Thyroid gland (tissue), 4 donors: ENCODE measurements around the gene SLC44A1. TPM values are rescaled to one million over a fixed set of nuclear protein-coding genes. Genes with fewer than 3 reads are reported as not detected.
A peak's percentile ranks its signal among the peaks of the same experiment; 100 is the strongest.

Experiments
- DNase-seq, 2 donors: peaks; one replicate each; pipeline ENCODE4 v3.0.0-alpha.2; 2019
- H3K27ac ChIP-seq, 3 donors: fragments of 200-600 bp; sonication (generic); 1 replicate in 2 of 3; 2 replicates in 1 of 3; pipeline ENCODE4 v1.5.1; 2016 to 2019; ENCODE audit warnings: mild to moderate bottlenecking in 1 of 3, moderate library complexity in 1 of 3
- H3K27me3 ChIP-seq: fragments of 200-600 bp; sonication (generic); one replicate; pipeline ENCODE4 v1.5.1; 2019
- H3K36me3 ChIP-seq, 2 donors: fragments of 200-600 bp; sonication (generic); one replicate each; pipeline ENCODE4 v1.5.1; 2016 to 2019
- H3K4me1 ChIP-seq, 2 donors: fragments of 200-600 bp; sonication (generic); one replicate each; pipeline ENCODE4 v1.5.1; 2017 to 2019
- H3K4me3 ChIP-seq, 3 donors: fragments of 200-600 bp; sonication (generic); replicated peaks in 1 of 3; 1 replicate in 2 of 3; 2 replicates in 1 of 3; pipeline ENCODE4 v1.5.1; 2016; ENCODE audit warnings: mild to moderate bottlenecking in 1 of 3
- H3K9me3 ChIP-seq: fragments of 200-600 bp; sonication (generic); one replicate; pipeline ENCODE4 v1.5.1; 2017
- CTCF ChIP-seq, 6 experiments: fragments of 200-600 bp in 3 of 6; fragments of 450-650 bp in 3 of 6; sonication (generic) in 3 of 6; IDR thresholded peaks; one replicate each; pipeline ENCODE4 v1.5.1; 2016 to 2019; ENCODE audit warnings: antibody characterized with exemption in 6 of 6, mild to moderate bottlenecking in 2 of 6, inconsistent platforms in 1 of 6, moderate library complexity in 1 of 6
- POLR2A ChIP-seq, 2 donors: fragments of 450-650 bp; IDR thresholded peaks; one replicate each; pipeline ENCODE4 v1.6.1; 2017; ENCODE audit warnings: antibody characterized with exemption in 2 of 2, mild to moderate bottlenecking in 2 of 2, moderate library complexity in 1 of 2
- WGBS, 2 donors: methylation state at CpG; one replicate each; pipeline ENCODE4 v1.1.5; 2017; 5-methylcytosine and 5-hydroxymethylcytosine counted together
- intact Hi-C: fragments of 100-400 bp; cut with DNase I; formaldehyde crosslinking; loops from one replicate; pipeline ENCODE4 v1.15.1; 2023
- total RNA-seq, 4 donors: library from RNA; depleted of rRNA; stranded (reverse); fragments of >200 nt; gene quantifications; one replicate each; pipeline ENCODE4 v1.2.3, GENCODE V29; 2016

Gene SLC44A1
- total RNA-seq, 4 donors from 2014 or later, result 102 to 144 (median 132) TPM

GRCh38 chr9:105419816-105420597 is 175.6 kb downstream of the SLC44A1 start:
- Histone ChIP-seq H3K27me3 (no peaks in the 10 kb centered on the region), H3K4me1 (peaks cover 0 to 5% of the 10 kb centered on the region in 2 donors), H3K27ac (no peak overlapping the region), H3K36me3 (no peaks in the 10 kb centered on the region), H3K4me3 (no peak overlapping the region), H3K9me3 (no peaks in the 10 kb centered on the region)
- no peak for DNase-seq
- TF ChIP-seq CTCF (IDR thresholded peaks at IDR 0.05) (no peak), POLR2A (IDR thresholded peaks at IDR 0.05) (no peak)
- WGBS, 2 donors, result 92% methylated on average over 10 of the region's 10 CpGs
- intact Hi-C loops, result loop anchor here (10.0 kb wide), 2 partner anchors 175 to 265 kb away; partner anchors contain the start of gene SLC44A1

GRCh38 chr9:105421154-105421553 is 176.7 kb downstream of the SLC44A1 start:
- Histone ChIP-seq H3K27me3 (no peaks in the 10 kb centered on the region), H3K4me3 (no peak overlapping the region), H3K4me1 (no peaks in the 10 kb centered on the region), H3K27ac (no peak overlapping the region), H3K9me3 (no peaks in the 10 kb centered on the region), H3K36me3 (no peaks in the 10 kb centered on the region)
- intact Hi-C loops, result no loop called here
- no peak for TF ChIP-seq POLR2A (IDR thresholded peaks at IDR 0.05)
- TF ChIP-seq CTCF (IDR thresholded peaks at IDR 0.05), result no peak
- WGBS, 2 donors, result 85 to 96% methylated on average over 2 of the region's 2 CpGs
- no peak for DNase-seq

- no peak for DNase-seq
- H3K36me3 ChIP-seq, result no peaks in the 10 kb centered on the region
- WGBS, 2 donors, result 85 to 87% methylated on average over 5 of the region's 5 CpGs
- H3K27ac ChIP-seq, result no peak overlapping the region
- intact Hi-C loops, result no loop called here
- no peak overlapping the region for H3K4me3 ChIP-seq
- H3K4me1 ChIP-seq, result no peaks in the 10 kb centered on the region
- no peaks in the 10 kb centered on the region for H3K9me3 ChIP-seq
- no peak for TF ChIP-seq POLR2A (IDR thresholded peaks at IDR 0.05)
- no peak for TF ChIP-seq CTCF (IDR thresholded peaks at IDR 0.05)
- no peaks in the 10 kb centered on the region for H3K27me3 ChIP-seq
Observed at GRCh38 chr9:105421864-105422263, 177.4 kb downstream of the SLC44A1 start.

GRCh38 chr9:105425816-105426433 is 181.5 kb downstream of the SLC44A1 start:
- Histone ChIP-seq H3K36me3 (no peaks in the 10 kb centered on the region), H3K27ac (no peak overlapping the region), H3K4me1 (no peaks in the 10 kb centered on the region), H3K4me3 (no peak overlapping the region), H3K27me3 (no peaks in the 10 kb centered on the region), H3K9me3 (no peaks in the 10 kb centered on the region)
- DNase-seq, result no peak
- intact Hi-C loops, result no loop called here
- TF ChIP-seq POLR2A (IDR thresholded peaks at IDR 0.05), result no peak
- peak in 3 of 6 experiments; percentile 29 to 34 (median 29) for TF ChIP-seq CTCF (IDR thresholded peaks at IDR 0.05)
- WGBS, 2 donors, result 78 to 79% methylated on average over 2 of the region's 2 CpGs

- TF ChIP-seq CTCF (IDR thresholded peaks at IDR 0.05) (no peak), POLR2A (IDR thresholded peaks at IDR 0.05) (no peak)
- no peak overlapping the region for H3K27ac ChIP-seq
- H3K27me3 ChIP-seq, result no peaks in the 10 kb centered on the region
- H3K9me3 ChIP-seq, result no peaks in the 10 kb centered on the region
- H3K4me3 ChIP-seq, result no peak overlapping the region
- no peaks in the 10 kb centered on the region for H3K4me1 ChIP-seq
- WGBS, 2 donors, result 89 to 94% methylated on average over 3 of the region's 3 CpGs
- DNase-seq, result no peak
- intact Hi-C loops, result no loop called here
- no peaks in the 10 kb centered on the region for H3K36me3 ChIP-seq
Observed at GRCh38 chr9:105426657-105427056, 182.2 kb downstream of the SLC44A1 start.
